ENCODE data around the gene KIAA1586.
A peak's percentile ranks its signal among the peaks of the same experiment; 100 is the strongest.
"Not testable (repeated sequence)": the region's sequence is repeated elsewhere in the genome, so short reads cannot be mapped to it uniquely, and the experiment has no call there.

The KIAA1586 gene, protein sequence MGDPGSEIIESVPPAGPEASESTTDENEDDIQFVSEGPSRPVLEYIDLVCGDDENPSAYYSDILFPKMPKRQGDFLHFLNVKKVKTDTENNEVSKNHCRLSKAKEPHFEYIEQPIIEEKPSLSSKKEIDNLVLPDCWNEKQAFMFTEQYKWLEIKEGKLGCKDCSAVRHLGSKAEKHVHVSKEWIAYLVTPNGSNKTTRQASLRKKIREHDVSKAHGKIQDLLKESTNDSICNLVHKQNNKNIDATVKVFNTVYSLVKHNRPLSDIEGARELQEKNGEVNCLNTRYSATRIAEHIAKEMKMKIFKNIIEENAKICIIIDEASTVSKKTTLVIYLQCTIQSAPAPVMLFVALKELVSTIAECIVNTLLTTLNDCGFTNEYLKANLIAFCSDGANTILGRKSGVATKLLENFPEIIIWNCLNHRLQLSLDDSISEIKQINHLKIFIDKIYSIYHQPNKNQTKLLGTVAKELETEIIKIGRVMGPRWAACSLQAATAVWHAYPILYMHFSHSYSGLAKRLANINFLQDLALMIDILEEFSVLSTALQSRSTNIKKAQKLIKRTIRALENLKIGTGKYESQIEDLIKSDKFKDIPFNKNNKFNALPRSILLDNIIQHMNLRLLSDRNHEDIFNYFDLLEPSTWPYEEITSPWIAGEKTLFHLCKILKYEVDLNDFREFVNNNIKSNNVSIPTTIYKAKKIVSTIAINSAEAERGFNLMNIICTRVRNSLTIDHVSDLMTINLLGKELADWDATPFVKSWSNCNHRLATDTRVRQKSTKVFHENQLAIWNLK

DNA sequence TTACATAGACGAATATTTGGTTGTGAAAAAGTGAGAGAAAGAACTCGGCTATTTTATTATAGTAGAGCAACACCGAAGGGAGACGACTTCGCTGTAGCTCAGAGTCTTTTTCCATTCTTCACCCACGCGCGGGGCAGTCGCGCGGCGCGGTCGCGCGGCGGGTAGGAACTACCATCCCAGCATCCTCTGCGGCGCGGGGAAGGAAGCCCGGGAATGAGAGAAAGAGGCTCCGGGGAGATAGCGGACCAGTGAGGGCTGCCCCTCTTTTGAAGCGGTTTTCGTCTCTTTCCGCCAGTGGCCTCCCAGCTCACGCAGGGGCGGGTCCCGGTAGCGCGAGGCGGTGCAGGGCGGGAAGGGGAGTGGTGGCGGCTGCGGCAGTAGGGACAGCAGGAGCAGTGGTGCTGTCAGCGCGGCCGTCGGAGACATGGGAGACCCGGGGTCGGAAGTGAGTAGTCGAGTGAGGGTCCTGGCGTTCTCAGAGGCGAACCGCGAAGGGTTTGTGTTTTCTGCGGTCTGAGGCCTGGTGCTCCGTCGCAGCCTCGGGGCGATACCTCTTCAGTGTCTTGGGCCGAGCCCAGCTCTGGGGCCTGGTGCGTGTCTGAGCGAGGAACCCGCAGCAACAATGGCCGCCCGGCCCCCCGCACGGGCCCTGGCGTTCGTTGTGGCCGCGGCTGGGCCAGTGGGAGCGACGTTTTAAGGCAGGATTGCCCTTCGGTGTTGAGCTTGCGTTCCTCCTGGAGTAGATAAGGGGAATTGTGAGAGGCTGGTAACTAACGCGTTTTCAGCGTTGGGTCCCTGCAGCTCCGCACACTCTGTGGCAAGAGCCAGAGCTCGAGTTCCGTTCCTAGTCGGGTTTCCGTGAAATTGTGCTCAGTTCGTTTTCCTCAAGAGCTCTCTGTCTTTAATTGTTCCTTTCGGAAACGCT lies at the start of gene KIAA1586:
Gene KIAA1586, plus strand, starts transcription at position 362 of the 925 bp plus-strand sequence. Its CDS starts 63 bp downstream, at position 425.
- peak; percentile 81 for DNase-seq (ENCODE audit: low spot score)

DNA sequence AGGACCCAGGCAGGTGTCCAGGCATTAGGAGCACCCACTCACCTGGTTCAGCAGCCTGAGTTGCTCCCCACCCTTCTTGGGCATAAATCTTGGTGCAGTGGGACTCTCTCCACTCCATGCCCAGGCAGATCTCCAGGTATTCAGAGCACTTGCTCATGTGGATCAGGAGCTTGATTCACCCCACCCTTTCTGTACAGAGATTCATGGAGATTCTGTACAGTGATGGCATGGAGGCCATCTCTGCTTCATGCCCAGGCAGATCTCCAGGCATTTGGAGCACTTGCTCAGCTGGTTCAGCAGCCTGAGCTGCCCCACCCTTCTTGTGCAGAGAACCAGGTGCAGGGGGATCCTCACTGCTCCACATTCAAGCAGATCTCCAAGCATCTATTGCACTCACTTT lies 47.4 kb upstream of the KIAA1586 start:
- no peak for DNase-seq (ENCODE audit: low spot score)

- DNase-seq (ENCODE audit: low spot score), result not testable (repeated sequence)
These were observed 46.7 kb upstream of the KIAA1586 start for GRCh38 chr6:56999748-57000147.

GRCh38 chr6:57002197-57002596 lies 44.3 kb upstream of the KIAA1586 start:
- no peak for DNase-seq (ENCODE audit: low spot score)

DNA sequence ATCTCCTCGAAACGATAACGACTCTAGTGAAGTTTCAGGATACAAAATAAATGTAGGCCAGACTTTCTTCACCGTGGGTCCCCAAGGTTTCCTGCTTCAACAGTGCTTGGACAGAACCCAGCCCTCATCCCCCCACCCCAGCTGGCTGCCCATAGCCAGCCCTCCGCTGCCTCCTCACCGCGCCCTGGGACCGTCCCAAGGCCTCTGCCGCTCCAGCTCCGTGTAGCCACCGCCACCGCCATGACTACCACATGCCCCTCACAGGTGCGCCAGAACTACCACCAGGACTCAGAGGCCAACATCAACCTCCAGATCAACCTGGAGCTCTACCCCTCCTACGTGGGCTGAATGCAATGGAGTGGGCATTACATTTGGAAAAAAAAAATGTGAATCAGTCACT lies 42.2 kb upstream of the KIAA1586 start:
- DNase-seq (ENCODE audit: low spot score), result no peak

- no peak for DNase-seq (ENCODE audit: low spot score)
These were observed 40.4 kb upstream of the KIAA1586 start for GRCh38 chr6:57006101-57006500.

GRCh38 chr6:57008069-57008468 lies 38.4 kb upstream of the KIAA1586 start:
- not testable (repeated sequence) for DNase-seq (ENCODE audit: low spot score)

GRCh38 chr6:57013521-57013926 lies 33.0 kb upstream of the KIAA1586 start:
- no peak for DNase-seq (ENCODE audit: low spot score)

DNA sequence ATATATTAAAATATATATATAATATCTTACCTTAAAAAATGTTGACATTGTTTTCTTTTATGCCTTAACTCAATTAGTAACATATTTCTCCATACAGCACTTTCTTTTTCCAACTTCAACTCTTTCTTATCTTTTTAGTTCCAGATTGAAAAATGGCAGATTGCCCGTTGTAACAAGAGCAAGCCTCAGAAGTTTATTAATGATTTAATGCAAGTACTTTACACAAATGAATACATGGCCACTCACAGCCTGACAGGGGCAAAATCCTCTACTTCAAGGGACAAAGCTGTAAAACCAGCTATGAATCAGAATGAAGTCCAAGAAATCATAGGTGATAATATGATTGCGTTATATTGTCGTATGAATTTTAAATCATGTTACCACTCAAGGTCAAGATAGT lies 29.4 kb upstream of the KIAA1586 start:
- DNase-seq (ENCODE audit: low spot score), result no peak

DNA sequence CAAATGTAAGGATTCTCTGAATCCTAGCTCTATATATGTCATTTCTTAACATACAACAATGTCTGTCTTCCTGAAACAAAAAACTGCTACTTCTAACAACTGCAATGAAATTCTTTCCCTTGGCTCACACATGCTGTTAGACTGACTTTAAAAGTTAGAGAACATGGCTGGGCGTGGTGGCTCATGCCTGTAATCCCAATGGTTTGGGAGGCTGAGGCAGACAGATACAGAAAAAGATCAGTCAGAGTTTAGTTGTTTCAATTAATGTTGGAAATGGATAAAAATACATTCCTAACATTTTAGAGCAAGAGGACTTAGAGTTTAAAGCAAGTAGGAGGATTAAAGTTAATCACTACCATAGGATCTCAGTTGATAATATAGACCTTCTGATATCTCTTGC lies 28.7 kb upstream of the KIAA1586 start:
- DNase-seq (ENCODE audit: low spot score), result no peak

DNA sequence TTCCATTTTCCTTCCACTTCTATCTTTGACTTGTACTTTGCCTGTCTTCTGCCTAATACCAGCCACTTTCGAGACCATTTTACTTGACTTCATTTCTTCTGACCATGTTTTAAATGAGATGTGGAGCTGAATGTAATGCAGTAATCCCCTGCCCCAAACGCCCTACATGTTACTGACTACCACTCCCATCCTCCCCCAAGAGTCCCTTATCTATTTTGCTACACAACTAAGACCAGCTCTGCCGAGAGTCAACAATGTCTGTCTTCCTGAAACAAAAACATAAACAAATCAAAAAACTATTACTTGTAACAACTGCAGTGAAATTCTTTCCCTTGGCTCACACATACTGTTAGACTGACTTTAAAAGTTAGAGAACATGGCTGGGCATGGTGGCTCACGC lies 27.1 kb upstream of the KIAA1586 start:
- DNase-seq (ENCODE audit: low spot score), result no peak

DNA sequence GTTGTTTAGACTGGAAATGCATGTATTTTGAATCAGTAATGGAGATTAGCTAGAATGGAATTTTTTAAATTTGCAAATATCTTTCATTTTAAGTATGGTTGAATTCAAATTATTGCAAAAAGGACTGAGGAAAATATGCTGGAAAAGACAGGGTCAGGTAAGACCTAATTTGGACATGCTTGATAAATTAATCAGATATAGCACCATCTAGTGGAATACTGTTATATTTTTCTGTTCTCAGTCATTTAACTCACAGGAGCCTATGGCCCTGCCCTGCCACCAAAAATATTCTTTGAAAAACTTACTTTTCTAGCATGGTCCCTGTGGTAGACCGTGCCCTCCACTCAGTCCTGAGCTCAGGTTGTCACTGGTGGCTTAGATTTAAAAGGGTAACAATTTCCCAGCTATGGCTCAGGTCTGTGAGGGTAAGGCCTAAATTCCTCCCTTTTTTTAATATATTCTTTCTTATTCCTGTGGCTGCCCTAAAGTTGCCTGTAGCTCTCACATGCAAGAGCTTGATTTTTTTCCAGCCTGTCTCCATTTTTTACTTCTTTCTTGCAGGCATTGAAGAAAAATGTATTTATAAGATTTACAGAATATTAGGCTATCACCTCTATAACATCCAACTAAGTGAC lies 25.3 kb upstream of the KIAA1586 start:
- DNase-seq (ENCODE audit: low spot score), result peak; percentile 4

- no peak for DNase-seq (ENCODE audit: low spot score)
These were observed 22.2 kb upstream of the KIAA1586 start for GRCh38 chr6:57024321-57024720.

DNA sequence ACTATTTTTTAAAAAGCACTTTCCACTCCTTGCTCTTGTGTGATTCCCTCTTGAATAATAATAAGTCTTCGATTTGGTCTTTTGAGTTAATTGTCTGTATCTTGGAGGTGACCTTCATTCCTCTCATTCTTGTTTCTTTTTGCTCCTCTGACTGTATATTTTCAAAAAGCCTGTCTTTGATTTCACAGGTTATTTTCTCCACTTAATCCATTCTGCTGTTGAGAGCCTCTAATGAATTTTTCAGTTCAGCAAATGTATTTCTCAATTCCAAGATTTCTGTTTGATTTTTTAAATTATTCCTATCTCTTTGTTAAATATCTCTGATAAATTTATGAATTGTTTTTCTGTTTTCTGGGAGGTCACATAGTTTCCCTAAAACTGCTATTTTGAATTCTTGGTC lies 21.7 kb upstream of the KIAA1586 start:
- no peak for DNase-seq (ENCODE audit: low spot score)

DNA sequence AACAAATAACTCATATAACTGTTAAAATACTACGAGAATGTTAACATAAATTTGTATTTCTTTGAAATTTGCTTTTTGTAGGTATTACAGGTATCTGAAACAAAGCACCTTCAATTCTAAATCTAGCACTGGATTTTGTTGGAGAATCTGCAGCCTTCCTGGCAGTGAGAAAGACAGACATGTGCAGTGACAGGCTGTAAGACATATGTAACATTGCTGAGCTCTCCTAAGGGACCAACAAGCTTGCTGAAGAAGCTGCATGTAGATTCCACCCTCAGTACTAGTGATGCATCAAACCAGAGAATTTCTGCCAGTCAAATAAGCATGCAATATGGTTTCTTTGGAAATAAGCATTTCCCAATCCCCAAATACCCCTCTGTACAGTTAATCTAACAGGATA lies 20.5 kb upstream of the KIAA1586 start:
- DNase-seq (ENCODE audit: low spot score), result no peak

DNA sequence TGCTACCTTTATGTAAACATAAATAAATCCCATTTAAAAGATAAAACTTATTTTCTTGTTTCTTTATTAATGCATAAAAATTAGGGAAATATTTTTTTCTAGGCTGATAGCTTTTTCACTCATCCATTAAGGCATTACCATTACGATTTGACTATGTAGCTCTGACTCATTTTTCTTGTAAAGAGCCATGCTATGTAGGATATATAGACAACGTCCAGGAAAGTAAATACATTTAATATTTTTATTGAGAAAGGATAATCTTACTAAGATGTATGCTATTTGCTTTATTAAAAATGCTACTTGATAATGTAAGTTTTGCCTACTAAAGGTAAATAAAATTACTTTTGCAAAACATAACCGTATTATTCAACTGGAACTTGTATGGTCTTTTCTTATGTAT lies 19.2 kb upstream of the KIAA1586 start:
- DNase-seq (ENCODE audit: low spot score), result no peak

GRCh38 chr6:57029213-57029612 lies 17.3 kb upstream of the KIAA1586 start:
- no peak for DNase-seq (ENCODE audit: low spot score)

DNA sequence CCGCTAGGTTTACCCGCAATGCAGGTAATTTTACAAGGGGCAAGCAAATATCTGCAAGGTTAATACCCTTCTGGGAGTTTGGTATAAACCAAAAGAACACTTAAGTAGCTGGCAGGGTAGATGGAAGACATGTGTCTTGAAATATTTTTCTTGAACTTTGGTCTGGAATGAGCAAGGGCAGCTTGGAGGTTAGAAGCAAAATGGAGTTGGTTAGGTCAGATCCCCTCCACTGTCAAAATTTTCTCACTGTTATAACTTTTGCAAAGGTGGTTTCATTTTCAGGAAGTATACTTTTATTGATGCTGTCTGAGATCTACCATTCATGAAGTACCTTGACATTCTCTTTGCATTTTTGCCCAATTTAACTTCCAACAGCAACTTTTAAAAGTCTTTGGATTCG lies 13.3 kb upstream of the KIAA1586 start:
- no peak for DNase-seq (ENCODE audit: low spot score)

- DNase-seq (ENCODE audit: low spot score), result no peak
These were observed 10.9 kb upstream of the KIAA1586 start for GRCh38 chr6:57035549-57035948.

DNA sequence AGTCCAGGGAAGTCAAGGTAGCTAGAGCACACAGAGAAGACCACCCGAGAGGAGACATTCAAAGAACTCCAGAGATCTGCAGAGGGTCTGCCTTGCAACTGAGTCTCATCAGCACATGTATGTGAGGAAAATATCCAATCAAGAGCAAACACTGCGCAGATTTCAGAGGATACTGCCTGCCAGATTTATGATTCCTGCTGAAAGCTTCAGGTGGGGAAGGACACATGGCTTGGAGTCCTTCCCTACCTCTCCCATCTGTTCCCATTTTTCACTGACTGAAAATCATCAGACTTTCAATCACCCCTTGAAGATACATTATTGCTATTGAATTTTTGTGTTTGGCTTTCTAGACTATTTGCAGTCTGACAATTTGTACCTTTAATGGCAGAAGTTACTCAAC lies 7.6 kb upstream of the KIAA1586 start:
- DNase-seq (ENCODE audit: low spot score), result no peak

- no peak for DNase-seq (ENCODE audit: low spot score)
These were observed 6.5 kb upstream of the KIAA1586 start for GRCh38 chr6:57040011-57040410.

DNA sequence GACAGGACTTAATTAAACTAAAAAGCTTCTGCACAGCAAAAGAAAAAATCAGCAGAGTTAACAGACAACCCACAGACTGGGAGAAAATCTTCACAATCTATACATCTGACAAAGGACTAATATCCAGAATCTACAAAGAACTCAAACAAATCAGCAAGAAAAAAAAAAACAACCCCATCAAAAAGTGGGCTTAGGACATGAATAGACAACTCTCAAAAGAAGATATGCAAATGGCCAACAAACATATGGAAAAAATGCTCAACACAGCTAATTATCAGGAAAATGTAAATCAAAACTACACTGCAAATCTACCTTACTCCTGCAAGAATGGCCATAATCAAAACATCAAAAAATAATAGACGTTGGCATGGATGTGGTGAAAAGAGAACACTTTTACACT lies 2.4 kb upstream of the KIAA1586 start:
- DNase-seq (ENCODE audit: low spot score), result not testable (repeated sequence)

Data from CD4-positive, alpha-beta T cell treated with Interleukin-6 at 100 ng/mL for 8 hours (primary cell).